ENCODE results near the gene ASB2.
A peak's percentile ranks its signal among the peaks of the same experiment; 100 is the strongest.

The ASB2 gene

DNA sequence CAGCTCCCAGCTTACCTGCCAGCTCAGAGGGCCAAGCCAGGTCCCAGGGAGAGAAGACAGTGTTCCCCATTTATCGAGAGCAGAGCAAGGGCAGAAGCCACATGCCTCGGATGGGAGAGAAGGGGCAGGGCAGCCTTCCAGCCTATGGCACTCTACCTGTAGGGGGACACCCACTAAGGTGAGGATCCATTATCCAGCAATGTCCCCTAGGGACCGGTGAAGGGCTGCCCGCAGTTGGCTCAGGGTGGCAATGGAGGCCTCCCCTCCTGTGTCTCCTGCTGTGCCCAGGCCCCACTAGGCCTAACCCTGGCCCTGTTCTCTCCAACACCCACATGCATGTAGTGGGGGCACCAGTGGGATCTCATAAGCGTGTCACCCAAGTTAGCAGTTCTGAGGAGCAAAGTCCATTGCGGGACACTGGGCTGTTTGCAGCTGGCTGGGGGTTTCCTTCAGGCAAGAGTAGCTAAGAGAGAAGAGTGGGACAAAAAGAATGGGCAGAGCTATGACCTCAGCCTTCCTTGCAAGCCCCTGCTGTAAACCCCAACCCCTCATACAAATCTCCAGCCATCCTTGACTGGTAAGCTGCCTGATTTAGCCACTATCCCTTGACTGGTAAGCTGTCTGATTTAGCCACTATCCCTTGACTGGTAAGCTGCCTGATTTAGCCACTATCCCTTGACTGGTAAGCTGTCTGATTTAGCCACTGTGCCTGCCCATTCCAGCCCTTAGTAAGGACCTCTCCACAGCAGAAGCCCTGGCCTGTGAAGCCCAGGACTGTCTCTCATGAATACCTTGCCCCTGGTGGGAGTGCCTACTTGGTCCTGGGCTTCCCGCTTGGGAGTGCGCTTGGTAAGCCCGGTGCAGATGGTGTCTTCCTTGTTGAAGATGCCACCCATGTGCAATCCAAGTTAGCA lies 5.2 kb upstream of the ASB2 start:
- DNase-seq (ENCODE audit: low read depth in 2 of 2) = no peak

DNA sequence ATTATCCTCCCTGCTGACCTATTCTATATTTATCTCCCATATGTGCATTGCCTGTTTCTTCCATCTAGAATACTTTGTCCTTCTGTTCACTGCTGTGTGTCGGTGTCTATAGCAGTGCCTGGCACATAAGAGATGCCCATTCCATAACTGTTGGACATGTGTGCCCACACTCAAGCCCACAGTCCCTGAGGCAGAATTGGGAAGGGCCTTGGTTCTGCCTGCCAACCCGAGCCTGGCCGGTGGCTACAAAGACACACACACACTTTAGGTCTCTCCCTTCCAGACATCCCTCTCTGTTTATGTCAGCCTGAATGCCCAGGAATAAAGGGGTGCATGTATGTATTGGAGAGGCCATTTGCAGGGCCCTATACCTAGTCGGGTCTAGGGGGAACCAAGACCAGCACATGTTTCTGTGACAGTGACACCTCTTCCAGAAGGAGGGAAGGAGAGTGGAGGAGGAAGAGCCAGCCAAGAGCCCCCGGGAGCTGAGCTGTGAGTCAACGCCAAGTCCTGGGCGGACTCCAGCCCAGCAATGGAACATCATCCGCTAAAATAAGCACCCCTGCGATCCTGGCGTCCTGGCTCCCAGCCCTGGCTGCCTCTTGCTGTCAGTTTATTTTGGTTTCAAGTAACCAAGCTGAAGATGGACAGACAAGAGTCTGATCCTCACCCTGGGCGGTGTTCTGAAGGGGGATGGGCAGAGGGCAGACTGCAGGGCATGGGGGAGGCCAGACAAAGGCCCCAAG lies 4.3 kb upstream of the ASB2 start:
- DNase-seq (ENCODE audit: low read depth in 2 of 2) = no peak

DNA sequence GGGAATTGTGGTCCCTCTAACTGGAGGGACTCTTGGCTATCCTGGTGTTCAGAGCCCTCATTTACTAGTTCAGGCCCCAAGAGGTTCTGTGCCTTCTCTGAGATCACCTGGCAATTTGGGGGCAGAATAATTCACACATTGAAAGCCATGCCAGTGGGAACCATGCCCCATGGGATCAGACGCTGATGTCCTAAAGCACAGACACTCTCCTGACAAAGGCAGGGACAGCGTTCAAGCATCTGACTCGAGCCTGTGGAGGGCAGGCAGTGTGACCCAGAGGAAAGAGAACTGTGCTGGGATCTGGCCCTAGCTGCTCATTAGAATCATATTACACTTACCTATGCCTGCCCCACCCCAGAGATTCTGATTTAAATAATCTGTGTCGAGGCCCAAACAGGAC lies 2.4 kb upstream of the ASB2 start:
- no peak for DNase-seq (ENCODE audit: low read depth in 2 of 2)

DNA sequence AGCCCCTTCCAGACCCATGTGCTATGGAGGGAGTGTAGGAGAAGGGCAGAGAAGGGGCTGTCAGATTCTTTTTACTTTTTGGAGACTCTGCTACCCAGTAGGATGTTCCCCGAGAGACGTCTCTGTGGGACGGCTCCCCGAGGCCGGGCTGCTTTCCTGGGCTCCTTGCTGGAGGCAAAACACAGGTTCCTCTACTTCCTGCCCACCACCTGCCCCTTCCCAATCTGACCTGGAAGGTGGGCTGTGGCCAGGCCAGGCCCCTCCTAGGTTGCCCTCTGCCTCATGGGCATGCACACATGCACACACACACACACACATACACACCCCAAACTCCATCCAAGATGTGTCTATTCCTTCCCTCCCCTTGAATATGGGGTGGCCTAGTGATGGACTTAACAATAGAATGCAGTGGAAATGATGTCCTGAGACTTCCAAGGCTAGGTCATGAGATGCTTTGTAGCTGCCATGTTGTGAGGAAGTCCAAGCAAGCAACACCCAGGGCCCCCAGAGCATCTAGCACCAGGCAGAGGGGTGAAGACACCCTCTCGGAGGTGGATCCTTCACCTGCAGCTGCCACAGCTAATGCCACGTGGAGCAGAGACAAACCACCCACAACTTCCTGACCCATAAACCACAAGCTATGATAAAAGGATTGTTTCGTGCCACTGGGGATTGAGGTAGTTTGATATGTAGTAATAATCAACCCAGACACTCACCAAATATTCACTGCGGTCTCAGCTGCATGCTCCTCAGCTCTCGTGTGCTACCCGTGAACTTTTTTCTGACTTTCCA lies 1.6 kb upstream of the ASB2 start:
- peak; percentile 43 to 44 for DNase-seq (ENCODE audit: low read depth in 2 of 2)

DNA sequence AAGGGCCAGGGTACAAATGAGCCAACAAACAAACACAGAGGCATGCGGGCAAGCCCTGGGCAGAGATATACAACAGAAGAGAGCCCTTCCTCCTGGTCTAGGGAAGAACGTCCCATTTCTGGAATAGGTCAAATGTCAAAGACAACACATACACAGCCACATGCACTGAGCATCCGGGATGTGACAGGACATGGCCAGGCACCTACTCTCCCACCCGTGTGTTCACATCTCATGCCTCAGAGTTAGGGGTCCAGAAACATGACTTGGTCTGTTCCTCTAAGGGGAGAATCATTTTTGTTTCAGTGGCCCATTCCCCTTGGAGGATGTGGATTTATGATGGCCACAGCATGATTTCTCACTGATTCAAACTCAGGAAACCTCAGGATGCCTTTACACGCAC lies 801 bp upstream of the ASB2 start:
- DNase-seq (ENCODE audit: low read depth in 2 of 2) = no peak

DNA sequence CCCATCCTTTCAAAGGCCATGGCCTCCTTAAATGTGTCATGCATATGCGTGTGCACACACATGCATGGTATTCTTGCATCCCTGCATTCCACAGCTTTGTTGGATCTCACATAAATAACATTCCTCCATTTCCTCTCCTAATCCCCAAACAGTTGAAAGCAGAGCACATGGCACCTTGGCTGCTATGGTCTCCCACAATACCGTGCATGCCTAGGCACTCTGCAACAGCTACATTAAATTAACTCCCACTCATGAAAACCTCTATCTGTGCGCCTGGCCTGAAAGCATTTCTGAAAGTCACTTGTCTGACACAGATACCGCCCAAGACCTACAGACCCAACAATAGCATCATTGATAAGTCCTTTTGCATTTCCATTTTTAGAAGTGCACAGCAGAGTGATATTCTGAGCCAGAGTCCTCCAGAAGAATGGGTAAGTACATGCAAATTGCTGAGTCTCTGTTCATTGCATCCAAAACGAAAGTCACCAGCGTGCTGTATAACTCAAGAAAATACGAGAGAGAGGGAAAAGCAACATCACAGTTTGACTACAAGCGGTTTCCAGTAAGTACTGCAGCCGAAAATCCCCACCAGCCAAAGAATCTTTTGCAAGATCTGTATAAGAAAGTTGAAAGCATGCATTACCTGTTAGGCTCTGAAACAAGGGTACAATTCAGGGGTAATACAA lies 436 bp downstream of the ASB2 start:
- DNase-seq (ENCODE audit: low read depth in 2 of 2) = no peak

DNA sequence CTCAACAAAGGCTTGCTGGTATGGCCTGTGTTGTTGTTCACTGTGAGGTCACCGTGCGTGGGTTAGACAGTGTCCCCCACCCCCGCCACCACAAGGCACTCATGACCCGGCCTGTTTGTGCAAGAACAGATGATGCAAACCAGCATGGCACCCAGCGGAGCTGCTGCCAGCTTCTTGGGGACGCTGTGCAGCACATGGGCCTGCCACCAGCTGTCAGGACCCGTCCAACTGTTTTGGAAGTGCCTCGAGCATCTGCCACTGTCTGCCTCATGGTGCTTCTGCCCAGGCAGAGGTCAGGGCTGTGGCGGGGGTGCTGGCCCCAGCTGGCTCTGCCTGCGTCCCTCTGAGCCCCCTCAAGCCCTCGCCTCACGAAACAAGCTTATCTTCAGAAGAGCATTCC lies 1.5 kb downstream of the ASB2 start:
- no peak for DNase-seq (ENCODE audit: low read depth in 2 of 2)

DNA sequence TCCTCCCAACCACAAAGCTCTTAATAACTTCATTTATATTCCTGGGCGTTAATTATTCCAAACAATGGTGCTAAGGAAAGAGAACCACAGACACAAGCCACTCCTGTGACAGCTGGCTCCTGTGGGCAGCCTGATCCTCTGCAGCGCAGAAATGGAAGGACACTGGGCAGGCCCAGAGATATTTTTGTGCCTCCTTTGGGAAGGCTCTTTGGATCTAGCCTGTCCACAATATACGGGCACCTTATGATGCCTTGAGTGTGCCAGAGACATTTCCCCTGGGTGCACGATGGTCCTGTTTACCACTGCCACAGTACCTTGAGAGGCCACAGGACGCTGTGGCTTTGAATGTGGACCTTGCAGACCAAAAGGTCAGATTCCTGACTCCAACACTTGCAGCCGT lies 2.1 kb downstream of the ASB2 start:
- no peak for DNase-seq (ENCODE audit: low read depth in 2 of 2)

DNA sequence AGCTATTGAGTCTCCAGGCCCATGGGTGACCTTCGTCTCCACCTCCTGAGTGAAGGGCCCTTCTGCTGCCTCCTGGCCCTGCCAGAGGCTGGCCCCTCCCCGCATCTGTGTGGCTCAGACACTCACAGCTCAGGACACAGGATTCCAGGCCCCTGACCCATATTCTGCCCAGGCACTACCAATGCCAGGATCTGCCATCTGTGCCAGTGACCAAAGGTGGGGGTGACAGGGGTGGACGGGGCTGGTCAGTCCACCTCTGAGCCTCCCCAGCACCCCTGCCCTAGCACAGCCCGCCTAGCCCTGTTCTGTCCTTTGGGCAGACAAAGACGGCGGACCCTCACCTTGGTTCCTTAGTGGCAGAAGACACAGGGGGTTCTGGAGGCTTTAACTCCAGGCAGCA lies 2.8 kb downstream of the ASB2 start:
- no peak for DNase-seq (ENCODE audit: low read depth in 2 of 2)

DNA sequence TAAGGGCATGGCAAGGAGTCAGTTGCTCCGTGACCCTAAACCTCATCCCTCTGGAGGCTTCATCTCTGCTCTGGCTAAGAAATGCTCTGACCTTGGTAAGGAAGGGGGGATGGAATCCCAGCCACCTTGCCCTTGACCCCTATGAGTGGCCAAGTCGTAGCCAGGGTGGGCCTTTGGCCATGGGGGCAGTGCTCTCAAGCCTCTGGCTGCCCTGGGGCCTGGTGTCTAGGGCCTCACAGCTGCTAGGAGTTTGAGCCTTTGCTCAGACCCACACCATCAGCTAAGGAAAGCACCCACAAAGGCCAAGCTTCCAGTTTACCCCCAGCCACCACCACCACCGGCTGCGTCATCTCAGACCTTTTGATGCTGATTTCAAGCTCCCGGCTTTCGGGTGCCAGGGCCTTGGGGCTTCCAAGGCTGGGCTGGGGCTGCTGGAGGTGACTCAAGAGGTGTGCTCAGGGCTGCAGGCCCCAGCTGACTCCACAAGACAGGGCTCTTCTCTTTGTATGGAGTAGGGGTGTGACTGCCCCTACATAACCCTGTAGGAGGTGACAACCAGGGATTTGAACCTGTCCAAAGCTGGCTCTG lies 3.7 kb downstream of the ASB2 start:
- no peak for DNase-seq (ENCODE audit: low read depth in 2 of 2)

DNA sequence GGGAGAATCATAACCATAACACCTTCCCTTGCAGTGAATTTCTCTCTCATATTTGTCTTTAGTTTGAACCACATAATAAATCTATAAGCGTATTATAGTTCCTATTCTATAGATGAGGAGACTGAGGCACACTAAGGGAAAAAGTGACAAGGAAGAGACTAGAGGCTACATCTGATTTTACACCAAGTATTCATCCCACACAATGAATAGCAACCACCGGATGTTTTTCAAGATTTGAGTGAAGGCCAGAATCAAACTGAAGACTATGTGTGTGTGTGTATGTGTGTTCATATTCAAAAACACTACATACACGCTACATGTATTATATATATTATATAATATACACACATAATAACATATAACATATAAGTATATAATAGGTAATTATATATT lies 4.7 kb downstream of the ASB2 start:
- no peak for DNase-seq (ENCODE audit: low read depth in 2 of 2)

DNA sequence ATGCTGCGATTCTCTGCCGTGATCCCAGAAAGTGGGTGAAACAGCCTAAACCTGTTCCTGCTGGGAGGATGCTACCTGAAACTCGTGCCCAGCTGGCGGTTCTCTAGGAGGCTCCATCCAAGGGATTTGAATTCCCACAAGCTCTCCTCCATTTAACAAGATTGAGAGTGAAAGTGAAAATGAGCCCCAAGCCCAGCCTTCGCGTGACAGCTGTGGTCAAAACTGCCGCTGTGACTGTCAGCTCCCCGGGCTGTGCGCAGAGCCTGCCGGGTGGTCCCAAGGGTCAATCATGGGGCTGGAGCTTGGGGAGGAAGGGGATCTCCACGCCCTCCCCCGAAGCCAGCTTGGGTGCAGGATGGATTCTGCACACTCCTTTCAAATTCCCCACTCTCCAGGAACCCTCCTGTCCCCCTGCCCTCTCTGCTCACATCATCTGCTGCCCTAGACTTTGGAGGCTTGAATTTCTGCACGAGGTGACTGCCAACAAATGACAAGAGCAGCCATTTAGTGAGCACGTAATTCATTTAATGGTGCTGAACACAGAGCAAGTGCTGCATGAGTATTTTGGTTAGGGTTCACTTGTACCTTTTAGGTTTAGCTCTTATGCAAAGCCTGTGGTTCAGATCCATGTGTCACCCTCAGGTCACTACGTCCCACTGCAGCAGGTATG lies 5.3 kb downstream of the ASB2 start:
- no peak for DNase-seq (ENCODE audit: low read depth in 2 of 2)

DNA sequence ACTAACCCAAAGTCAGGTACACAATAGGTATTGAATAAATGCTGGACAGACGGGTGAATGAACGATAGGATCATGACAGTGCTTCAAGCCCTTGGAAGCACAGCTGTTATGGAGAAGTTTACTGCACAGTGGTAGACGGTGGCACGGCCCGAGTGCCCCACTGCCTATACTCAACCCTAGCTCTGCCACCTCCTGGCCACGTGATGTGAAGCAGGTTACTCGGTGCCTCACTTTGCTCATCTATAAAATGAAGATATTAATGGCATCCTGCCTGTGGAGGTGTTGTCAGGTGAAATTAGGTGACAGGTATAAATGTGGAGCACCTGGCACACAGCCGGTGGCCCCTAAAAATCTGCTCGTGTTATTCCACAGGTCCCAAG lies 5.8 kb downstream of the ASB2 start:
- peak; percentile 49 to 59 for DNase-seq (ENCODE audit: low read depth in 2 of 2)

DNA sequence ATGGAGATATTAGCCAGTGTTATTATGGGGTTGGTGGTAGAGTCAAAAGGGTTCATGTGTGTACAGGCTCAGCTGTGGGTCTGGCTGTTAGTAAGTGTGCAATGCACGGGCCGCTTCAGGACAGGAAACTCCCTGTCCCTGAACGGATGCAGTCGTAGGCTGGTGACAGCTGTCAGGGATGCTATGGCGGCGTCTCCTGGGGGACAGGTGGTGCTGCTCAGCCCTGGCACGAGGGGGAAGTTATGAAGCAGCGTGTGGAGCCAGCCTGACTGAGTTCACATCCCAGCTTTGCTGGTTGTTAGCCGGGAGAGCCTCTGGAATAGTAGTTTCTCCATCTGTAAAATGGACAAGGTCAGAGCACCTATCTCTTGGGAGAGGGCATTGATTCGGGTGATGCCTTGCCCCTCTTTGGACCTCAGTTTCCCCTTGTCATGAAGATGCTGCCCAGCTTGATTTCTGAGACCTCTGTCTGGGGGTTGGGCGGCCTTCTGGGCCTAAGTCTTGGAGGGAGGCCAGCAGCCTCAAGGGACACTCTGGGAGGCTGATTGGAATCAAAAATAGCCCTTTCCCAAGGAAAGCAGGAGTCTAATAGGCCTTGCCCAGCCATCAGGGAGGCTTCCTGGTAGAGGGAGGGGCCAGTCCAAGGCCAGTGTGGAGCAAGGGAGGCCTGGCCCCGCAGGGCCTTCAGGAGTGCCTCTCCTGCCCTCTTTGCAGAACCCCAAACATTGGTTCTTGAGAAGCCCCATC lies 7.1 kb downstream of the ASB2 start:
- no peak for DNase-seq (ENCODE audit: low read depth in 2 of 2)

DNA sequence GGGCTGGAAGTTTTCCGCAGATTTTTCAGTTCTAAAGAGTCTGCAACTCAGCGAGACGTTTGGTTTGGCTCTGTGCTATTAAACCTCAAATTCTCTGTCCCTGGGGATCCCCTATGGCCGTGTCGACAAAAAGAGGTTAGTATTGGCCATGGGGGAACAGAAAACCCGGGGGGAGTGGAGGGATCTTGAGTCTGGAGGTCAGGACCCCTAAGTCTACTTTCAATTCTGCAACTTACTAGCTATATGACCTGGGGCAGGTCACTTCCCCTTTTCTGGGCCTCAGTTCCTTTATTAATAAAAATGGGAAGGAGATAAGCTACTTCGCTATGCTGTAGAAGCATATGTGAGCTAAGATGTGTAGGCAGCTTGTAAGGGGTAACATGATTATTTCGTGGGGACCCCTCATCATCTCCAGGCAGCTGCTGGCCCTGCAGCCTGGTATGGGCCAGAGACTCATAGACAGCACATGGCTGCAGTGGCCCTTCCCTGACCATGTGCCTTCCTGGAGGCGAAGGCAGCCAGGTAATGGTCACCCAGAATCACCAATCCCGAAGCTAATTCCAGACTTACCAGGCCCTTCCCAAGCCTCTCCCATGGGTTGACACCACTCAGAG lies 8.6 kb downstream of the ASB2 start:
- DNase-seq (ENCODE audit: low read depth in 2 of 2) = no peak

DNA sequence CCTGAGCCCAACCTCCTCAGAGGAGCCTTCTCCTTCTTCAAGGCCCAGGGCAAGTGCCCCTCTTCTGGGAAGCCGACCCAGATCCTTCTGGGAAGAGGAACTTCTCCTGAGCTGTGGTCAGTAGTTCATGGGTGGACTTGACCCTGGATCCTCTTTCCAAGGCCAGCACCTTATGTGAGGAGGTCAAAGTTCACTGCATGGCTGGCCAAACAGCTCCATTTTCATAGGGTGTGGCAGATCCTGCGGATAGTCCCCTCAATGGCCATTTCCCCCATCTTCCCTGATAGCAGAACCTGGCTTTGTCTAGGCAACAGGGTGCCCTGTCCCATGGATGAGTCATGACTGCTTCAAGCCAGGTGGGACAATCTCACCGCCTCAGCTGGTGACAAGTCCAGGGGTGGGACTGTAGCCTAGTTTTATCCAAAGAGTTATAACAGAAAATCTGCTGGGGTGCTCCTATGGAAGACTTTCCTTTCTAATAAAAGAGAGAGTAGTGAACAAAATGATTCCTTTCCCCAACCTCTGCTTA lies 10.4 kb downstream of the ASB2 start:
- DNase-seq (ENCODE audit: low read depth in 2 of 2) = no peak

DNA sequence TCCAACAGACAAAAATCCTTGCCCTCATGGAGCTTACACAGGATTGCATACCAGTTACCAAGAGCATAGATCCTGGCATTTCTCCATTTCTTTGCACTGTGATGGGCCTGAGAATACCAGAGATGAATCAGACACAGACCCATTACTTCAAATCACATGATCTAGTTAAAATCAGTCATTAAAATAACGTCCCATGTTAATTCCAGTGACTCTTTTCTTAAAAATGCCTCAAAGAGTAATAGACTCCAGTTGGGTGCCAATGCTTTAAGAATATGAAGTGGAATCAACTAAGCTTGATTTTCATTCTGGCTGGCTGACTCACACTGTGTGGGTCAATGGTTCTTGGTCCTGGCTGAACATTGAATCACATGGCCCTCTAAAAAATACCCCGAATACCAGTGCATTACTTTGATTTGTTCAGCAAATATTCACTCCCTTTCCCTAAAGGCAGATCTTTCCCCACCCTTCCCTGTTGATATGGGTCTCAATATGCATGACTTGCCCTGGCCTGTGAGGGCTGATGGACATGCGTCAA lies 11.0 kb downstream of the ASB2 start:
- DNase-seq (ENCODE audit: low read depth in 2 of 2) = no peak

DNA sequence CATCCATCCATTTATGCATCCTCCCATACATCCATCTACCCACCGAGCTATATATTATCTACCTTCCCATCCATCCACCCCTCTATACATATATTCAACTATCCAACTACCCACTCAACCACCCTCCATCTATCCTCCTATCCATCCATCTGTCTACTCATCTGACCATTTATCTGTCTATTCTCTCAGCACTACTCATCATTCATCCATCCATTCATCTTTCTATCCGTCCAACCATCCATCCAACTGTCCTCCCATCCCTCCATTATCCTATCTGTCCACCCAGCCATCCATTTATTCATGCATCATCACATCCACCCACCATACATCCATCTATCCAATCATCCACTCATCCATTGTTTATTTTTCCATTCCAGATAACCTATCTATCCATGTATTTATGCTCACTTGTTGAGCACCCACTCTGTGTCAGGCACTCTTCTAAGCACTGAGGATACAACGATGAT lies 11.5 kb downstream of the ASB2 start:
- DNase-seq (ENCODE audit: low read depth in 2 of 2) = no peak

DNA sequence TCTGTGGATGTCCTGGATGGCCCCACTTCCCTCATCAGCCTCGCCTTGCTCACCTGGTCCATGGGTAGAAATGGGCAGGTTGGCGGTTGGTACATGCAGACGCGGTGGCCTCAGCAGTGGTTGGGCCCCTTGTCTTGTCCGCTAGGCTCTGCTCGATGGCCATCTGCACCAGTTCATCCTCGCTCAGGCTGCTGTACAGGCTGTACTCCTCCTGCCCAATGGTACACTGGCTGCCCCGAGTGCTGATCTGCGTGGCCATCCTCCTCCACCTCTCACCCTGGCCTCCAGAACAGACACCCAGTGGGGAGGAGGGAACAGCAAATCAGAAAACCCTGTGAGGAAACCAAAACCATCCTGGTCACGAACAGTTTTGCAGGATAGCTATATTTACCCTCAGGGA lies 12.1 kb downstream of the ASB2 start:
- no peak for DNase-seq (ENCODE audit: low read depth in 2 of 2)

Data from stimulated activated CD4-positive, alpha-beta T cell treated with anti-CD3 and anti-CD28 coated beads, Interleukin-1b, Interleukin-23, amount 100 ng/mL, for 1 hour (primary cell).